ENCODE measurements around the gene FKBP14.
"Not testable (repeated sequence)": the region's sequence is repeated elsewhere in the genome, so short reads cannot be mapped to it uniquely, and the experiment has no call there.

The FKBP14 gene

DNA sequence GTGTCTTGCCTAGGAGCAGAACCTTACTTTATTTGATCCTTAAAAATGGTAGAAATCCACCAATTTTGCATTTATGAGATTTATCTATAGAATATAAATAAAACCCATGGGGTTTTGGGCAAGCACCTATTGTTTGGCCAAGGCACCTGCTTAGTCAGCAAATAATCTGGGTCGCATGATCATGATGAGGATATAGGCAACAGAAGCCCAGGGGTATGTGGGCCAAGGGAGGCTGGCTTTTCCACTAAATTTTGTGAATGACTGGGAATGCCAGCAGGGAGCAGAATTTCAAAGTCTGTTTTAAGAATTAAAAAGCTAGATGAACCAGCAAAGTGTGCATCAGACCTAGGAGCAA is 54.2 kb downstream of the FKBP14 start:
- Histone ChIP-seq H3K4me3 (ENCODE audit: low read depth in 1 of 2, low read length in 2 of 2) (no peak overlapping the region), H3K4me1 (ENCODE audit: control insufficient read depth in 1 of 2, insufficient read depth in 2 of 2, low read length in 2 of 2) (peaks cover 0 to 25% of the 10 kb centered on the region in 2 donors), H3K27me3 (ENCODE audit: low read depth, low read length) (no peaks in the 10 kb centered on the region), H3K9me3 (ENCODE audit: control insufficient read depth in 1 of 2, low read length in 2 of 2) (no peaks in the 10 kb centered on the region), H3K27ac (ENCODE audit: low read length) (no peak overlapping the region), H3K36me3 (ENCODE audit: control insufficient read depth in 1 of 2, insufficient read depth in 2 of 2, low read length in 2 of 2) (peaks cover 0 to 9% of the 10 kb centered on the region in 2 donors)

DNA sequence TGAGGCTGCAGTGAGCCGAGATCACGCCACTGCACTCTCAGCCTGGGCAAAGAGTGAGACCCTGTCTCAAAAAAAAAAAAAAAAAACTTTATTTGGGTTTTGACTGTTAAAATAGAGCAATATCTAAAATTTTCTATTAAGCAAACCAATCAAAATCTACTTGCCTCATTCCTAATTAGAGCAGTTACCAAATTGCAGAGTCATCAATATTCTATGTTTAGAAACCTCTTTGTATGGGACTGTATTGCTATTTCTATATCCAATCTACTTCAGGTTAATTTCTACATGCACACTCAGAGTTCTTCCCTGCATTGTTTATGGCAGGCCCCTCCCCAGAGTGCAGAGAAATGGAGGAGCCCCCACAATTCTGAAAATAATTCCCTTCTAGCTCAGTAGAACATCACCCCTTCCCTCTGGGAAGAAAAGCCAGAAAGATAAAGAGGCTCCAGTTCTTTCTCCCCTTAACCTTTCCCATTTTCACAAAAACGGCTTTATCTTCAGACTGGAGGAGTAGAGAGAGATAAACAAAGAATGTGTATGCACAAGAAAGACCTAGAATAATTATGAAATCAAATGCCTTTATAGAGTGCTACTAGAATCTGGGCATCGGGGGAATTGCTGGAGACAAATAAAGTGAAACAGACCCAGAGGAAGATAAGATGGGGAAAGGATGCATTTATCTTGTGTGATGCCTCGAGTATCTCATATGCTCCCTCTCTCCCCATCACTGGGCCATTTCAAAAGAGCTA is 54.8 kb downstream of the FKBP14 start:
- Histone ChIP-seq H3K36me3 (ENCODE audit: control insufficient read depth in 1 of 2, insufficient read depth in 2 of 2, low read length in 2 of 2) (peaks cover 0 to 9% of the 10 kb centered on the region in 2 donors), H3K27ac (ENCODE audit: low read length) (no peak overlapping the region), H3K4me1 (ENCODE audit: control insufficient read depth in 1 of 2, insufficient read depth in 2 of 2, low read length in 2 of 2) (peaks cover 0 to 21% of the 10 kb centered on the region in 2 donors), H3K27me3 (ENCODE audit: low read depth, low read length) (no peaks in the 10 kb centered on the region), H3K9me3 (ENCODE audit: control insufficient read depth in 1 of 2, low read length in 2 of 2) (no peaks in the 10 kb centered on the region), H3K4me3 (ENCODE audit: low read depth in 1 of 2, low read length in 2 of 2) (no peak overlapping the region)

DNA sequence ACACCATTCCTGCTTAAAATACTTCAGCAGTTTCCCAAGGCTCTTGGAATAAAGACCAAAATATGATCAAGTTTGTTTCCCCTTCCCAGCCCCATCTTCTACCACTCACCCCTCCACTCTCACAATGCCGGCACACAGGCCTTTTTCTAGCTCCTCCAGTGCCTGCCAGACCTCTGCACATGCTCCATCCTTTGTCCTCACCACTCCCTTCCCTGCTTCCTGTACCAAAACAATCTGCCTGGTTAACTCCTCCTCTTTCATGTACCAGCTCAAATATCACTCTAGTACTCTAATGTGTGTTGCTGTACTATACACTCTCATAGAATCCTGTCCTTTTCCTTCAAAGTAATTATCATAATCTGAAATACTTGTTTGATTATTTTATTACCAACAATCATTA is 56.3 kb downstream of the FKBP14 start:
- peaks cover 0 to 9% of the 10 kb centered on the region in 2 donors for H3K4me1 ChIP-seq (ENCODE audit: control insufficient read depth in 1 of 2, insufficient read depth in 2 of 2, low read length in 2 of 2)
- H3K4me3 ChIP-seq (ENCODE audit: low read depth in 1 of 2, low read length in 2 of 2), result no peak overlapping the region
- H3K9me3 ChIP-seq (ENCODE audit: control insufficient read depth in 1 of 2, low read length in 2 of 2), result no peaks in the 10 kb centered on the region
- peaks cover 0 to 9% of the 10 kb centered on the region in 2 donors for H3K36me3 ChIP-seq (ENCODE audit: control insufficient read depth in 1 of 2, insufficient read depth in 2 of 2, low read length in 2 of 2)
- H3K27me3 ChIP-seq (ENCODE audit: low read depth, low read length), result no peaks in the 10 kb centered on the region
- H3K27ac ChIP-seq (ENCODE audit: low read length), result no peak overlapping the region

- H3K9me3 ChIP-seq (ENCODE audit: control insufficient read depth in 1 of 2, low read length in 2 of 2), result no peaks in the 10 kb centered on the region
- H3K4me1 ChIP-seq (ENCODE audit: control insufficient read depth in 1 of 2, insufficient read depth in 2 of 2, low read length in 2 of 2), result peaks cover 0 to 10% of the 10 kb centered on the region in 2 donors
- peaks cover 0 to 9% of the 10 kb centered on the region in 2 donors for H3K36me3 ChIP-seq (ENCODE audit: control insufficient read depth in 1 of 2, insufficient read depth in 2 of 2, low read length in 2 of 2)
- no peak overlapping the region for H3K4me3 ChIP-seq (ENCODE audit: low read depth in 1 of 2, low read length in 2 of 2)
- H3K27ac ChIP-seq (ENCODE audit: low read length), result no peak overlapping the region
- no peaks in the 10 kb centered on the region for H3K27me3 ChIP-seq (ENCODE audit: low read depth, low read length)
These were observed 56.8 kb downstream of the FKBP14 start for GRCh38 chr7:29969738-29970137.

DNA sequence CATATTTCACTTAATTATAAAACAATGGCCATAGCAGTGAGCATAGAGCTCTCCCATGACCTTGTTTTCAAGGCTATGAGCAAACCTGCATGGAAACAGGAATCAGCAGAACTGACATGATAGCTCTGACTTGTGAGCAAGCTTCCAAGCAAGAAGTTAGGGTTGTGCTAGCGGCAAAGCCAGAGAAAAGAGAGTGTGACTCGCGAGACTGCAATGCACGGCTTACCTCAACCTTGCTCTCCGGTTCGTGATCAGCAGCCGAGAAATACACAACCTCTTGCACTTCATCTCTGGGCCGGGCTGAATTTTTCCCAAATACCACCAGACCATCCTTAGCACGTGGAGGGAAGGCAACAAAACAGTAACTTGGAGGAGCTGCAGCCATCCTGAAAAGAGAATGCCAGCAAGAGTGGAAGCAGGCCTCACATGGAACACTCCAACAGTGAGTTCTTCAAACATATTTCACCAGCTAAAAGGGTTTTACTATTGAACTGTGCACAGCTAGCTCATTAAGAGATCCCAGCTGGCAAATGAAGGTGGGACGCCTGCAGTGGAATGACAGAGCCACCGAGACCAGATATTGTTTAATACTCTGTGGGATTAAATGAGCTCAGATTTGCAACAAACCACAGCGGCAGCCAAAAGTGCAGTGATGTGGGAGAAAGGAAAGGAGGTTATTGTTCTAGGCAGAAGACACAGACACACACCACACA is 57.7 kb downstream of the FKBP14 start:
- H3K9me3 ChIP-seq (ENCODE audit: control insufficient read depth in 1 of 2, low read length in 2 of 2), result no peaks in the 10 kb centered on the region
- H3K4me1 ChIP-seq (ENCODE audit: control insufficient read depth in 1 of 2, insufficient read depth in 2 of 2, low read length in 2 of 2), result peaks cover 0 to 10% of the 10 kb centered on the region in 2 donors
- H3K36me3 ChIP-seq (ENCODE audit: control insufficient read depth in 1 of 2, insufficient read depth in 2 of 2, low read length in 2 of 2), result peaks cover 0 to 9% of the 10 kb centered on the region in 2 donors
- no peak overlapping the region for H3K4me3 ChIP-seq (ENCODE audit: low read depth in 1 of 2, low read length in 2 of 2)
- H3K27ac ChIP-seq (ENCODE audit: low read length), result no peak overlapping the region
- no peaks in the 10 kb centered on the region for H3K27me3 ChIP-seq (ENCODE audit: low read depth, low read length)

GRCh38 chr7:29965030-29965429 is 61.5 kb downstream of the FKBP14 start:
- Histone ChIP-seq H3K9me3 (ENCODE audit: control insufficient read depth in 1 of 2, low read length in 2 of 2) (no peaks in the 10 kb centered on the region), H3K27ac (ENCODE audit: low read length) (no peak overlapping the region)

GRCh38 chr7:29962035-29962434 is 64.5 kb downstream of the FKBP14 start:
- peaks cover 0 to 4% of the 10 kb centered on the region in 2 donors for H3K4me1 ChIP-seq (ENCODE audit: control insufficient read depth in 1 of 2, insufficient read depth in 2 of 2, low read length in 2 of 2)
- H3K27ac ChIP-seq (ENCODE audit: low read length), result no peak overlapping the region
- H3K36me3 ChIP-seq (ENCODE audit: control insufficient read depth in 1 of 2, insufficient read depth in 2 of 2, low read length in 2 of 2), result no peaks in the 10 kb centered on the region
- no peaks in the 10 kb centered on the region for H3K27me3 ChIP-seq (ENCODE audit: low read depth, low read length)
- H3K4me3 ChIP-seq (ENCODE audit: low read depth in 1 of 2, low read length in 2 of 2), result no peak overlapping the region
- no peaks in the 10 kb centered on the region for H3K9me3 ChIP-seq (ENCODE audit: control insufficient read depth in 1 of 2, low read length in 2 of 2)

More at GRCh38 chr7:29965030-29965429, 61.5 kb downstream of the FKBP14 start:
- no peaks in the 10 kb centered on the region for H3K27me3 ChIP-seq (ENCODE audit: low read depth, low read length)
- peaks cover 0 to 10% of the 10 kb centered on the region in 2 donors for H3K4me1 ChIP-seq (ENCODE audit: control insufficient read depth in 1 of 2, insufficient read depth in 2 of 2, low read length in 2 of 2)
- peaks cover 0 to 9% of the 10 kb centered on the region in 2 donors for H3K36me3 ChIP-seq (ENCODE audit: control insufficient read depth in 1 of 2, insufficient read depth in 2 of 2, low read length in 2 of 2)
- H3K4me3 ChIP-seq (ENCODE audit: low read depth in 1 of 2, low read length in 2 of 2), result no peak overlapping the region

DNA sequence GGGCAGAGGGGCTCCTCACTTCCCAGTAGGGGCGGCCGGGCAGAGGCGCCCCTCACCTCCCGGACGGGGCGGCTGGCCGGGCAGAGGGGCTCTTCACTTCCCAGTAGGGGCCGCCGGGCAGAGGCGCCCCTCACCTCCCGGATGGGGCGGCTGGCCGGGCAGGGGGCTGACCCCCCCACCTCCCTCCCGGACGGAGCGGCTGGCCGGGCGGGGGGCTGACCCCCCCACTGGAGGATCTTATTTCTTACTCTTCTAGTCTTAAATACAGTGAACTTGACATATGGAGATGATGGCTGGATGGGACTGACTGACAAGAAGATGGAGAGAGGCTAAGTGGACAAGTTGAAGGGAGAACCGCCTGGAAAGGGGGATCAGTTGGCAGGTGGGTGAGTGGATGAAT is 64.9 kb downstream of the FKBP14 start:
- H3K27ac ChIP-seq (ENCODE audit: low read length); H3K4me1 ChIP-seq (ENCODE audit: control insufficient read depth in 1 of 2, insufficient read depth in 2 of 2, low read length in 2 of 2); H3K27me3 ChIP-seq (ENCODE audit: low read depth, low read length); H3K36me3 ChIP-seq (ENCODE audit: control insufficient read depth in 1 of 2, insufficient read depth in 2 of 2, low read length in 2 of 2); H3K4me3 ChIP-seq (ENCODE audit: low read depth in 1 of 2, low read length in 2 of 2); H3K9me3 ChIP-seq (ENCODE audit: control insufficient read depth in 1 of 2, low read length in 2 of 2): not testable (repeated sequence)

Measured in muscle layer of duodenum (tissue), 2 donors.